ENCODE results near the gene ENDOD1. TPM values are rescaled to one million over a fixed set of nuclear protein-coding genes. Genes with fewer than 3 reads are reported as not detected.

Gene ENDOD1
- total RNA-seq, 3 donors from 2014 or later: 48.2 to 97.5 (median 70.9) TPM

DNA sequence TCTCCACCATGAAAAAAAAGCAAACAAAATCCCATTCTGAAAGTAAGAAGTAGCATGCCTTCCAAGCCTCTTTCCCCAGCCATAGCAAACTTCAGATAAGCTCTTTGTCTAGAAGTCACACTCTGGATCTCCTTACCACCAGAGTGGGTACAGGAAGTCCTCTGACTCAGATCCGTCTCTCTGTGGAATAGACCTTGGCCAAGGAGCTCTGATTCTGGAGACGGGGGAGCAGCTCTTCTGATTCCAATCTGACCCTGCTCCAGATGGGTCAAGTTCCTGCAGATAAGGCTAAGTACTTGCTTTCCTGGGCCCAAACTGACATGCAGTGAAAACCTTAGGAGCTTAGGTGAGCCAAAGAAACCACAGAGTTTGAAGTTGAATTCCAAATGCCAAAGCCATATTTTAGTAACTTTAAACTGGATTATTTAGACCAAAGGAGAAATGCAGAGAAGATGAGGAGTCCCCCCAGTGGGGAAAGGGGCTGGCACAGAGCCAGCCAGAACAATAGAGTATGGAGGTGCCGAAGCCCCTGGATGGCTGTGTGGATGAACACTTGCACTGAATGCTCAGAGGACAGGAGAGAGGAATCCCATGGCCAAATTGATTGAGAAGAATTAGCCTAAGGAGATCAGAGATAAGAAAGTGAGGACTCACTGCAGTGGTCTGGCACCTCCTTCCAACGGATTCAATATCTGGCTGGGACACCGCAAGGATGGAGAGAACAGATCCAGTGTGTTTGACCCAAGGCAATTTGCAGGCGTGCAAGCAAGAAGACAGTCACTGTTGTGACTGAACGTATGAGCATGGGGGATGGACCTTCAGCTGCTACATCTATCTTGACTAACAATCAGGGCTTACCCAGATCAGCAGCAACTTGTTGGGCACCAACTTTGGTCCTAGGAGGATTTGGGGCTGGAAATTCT, 54.9 kb downstream of the ENDOD1 start:
- H3K36me3 ChIP-seq (ENCODE audit: low read depth): no peaks in the 10 kb centered on the region
- ATAC-seq (no peak), DNase-seq (no peak)
- TF ChIP-seq, protein P1, sequence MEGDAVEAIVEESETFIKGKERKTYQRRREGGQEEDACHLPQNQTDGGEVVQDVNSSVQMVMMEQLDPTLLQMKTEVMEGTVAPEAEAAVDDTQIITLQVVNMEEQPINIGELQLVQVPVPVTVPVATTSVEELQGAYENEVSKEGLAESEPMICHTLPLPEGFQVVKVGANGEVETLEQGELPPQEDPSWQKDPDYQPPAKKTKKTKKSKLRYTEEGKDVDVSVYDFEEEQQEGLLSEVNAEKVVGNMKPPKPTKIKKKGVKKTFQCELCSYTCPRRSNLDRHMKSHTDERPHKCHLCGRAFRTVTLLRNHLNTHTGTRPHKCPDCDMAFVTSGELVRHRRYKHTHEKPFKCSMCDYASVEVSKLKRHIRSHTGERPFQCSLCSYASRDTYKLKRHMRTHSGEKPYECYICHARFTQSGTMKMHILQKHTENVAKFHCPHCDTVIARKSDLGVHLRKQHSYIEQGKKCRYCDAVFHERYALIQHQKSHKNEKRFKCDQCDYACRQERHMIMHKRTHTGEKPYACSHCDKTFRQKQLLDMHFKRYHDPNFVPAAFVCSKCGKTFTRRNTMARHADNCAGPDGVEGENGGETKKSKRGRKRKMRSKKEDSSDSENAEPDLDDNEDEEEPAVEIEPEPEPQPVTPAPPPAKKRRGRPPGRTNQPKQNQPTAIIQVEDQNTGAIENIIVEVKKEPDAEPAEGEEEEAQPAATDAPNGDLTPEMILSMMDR (IDR thresholded peaks at IDR 0.05): no peak
- intact Hi-C loops (cut with DNase I, micrococcal nuclease): no loop called here
- H3K4me1 ChIP-seq (ENCODE audit: low read depth): no peaks in the 10 kb centered on the region
- no peaks in the 10 kb centered on the region for H3K9me3 ChIP-seq
- H3K4me3 ChIP-seq: no peak overlapping the region

GRCh38 chr11:95145430-95146060, 55.9 kb downstream of the ENDOD1 start:
- intact Hi-C loops (cut with DNase I, micrococcal nuclease): no loop called here
- no peaks in the 10 kb centered on the region for H3K9me3 ChIP-seq
- ATAC-seq: no peak
- H3K4me3 ChIP-seq: no peak overlapping the region
- no peaks in the 10 kb centered on the region for H3K4me1 ChIP-seq (ENCODE audit: low read depth)
- no peaks in the 10 kb centered on the region for H3K36me3 ChIP-seq (ENCODE audit: low read depth)
- TF ChIP-seq, protein P1 (IDR thresholded peaks at IDR 0.05): no peak
- no peak for DNase-seq

- Histone ChIP-seq H3K9me3 (no peaks in the 10 kb centered on the region), H3K4me3 (no peak overlapping the region), H3K36me3 (ENCODE audit: low read depth) (no peaks in the 10 kb centered on the region), H3K4me1 (ENCODE audit: low read depth) (peaks cover 6% of the 10 kb centered on the region)
- ATAC-seq (no peak), DNase-seq (peak in 1 of 3 donors; percentile 21)
- intact Hi-C loops (cut with DNase I, micrococcal nuclease): no loop called here
- TF ChIP-seq, protein P1 (IDR thresholded peaks at IDR 0.05): no peak
These were observed 57.8 kb downstream of the ENDOD1 start for GRCh38 chr11:95147364-95147905.

- no peaks in the 10 kb centered on the region for H3K36me3 ChIP-seq (ENCODE audit: low read depth)
- intact Hi-C loops (cut with DNase I, micrococcal nuclease): no loop called here
- H3K4me3 ChIP-seq: no peak overlapping the region
- ATAC-seq (no peak), DNase-seq (no peak)
- TF ChIP-seq, protein P1 (IDR thresholded peaks at IDR 0.05): no peak
- no peaks in the 10 kb centered on the region for H3K9me3 ChIP-seq
- H3K4me1 ChIP-seq (ENCODE audit: low read depth): peaks cover 6% of the 10 kb centered on the region
These were observed 58.8 kb downstream of the ENDOD1 start for GRCh38 chr11:95148406-95148805.

- TF ChIP-seq, protein P1 (IDR thresholded peaks at IDR 0.05): no peak
- no peak for ATAC-seq
- Histone ChIP-seq H3K9me3 (no peaks in the 10 kb centered on the region), H3K4me3 (no peak overlapping the region), H3K4me1 (ENCODE audit: low read depth) (peaks cover 6% of the 10 kb centered on the region), H3K36me3 (ENCODE audit: low read depth) (no peaks in the 10 kb centered on the region)
- DNase-seq: no peak
- intact Hi-C loops (cut with DNase I, micrococcal nuclease): no loop called here
These were observed 59.3 kb downstream of the ENDOD1 start for GRCh38 chr11:95148938-95149337.
